HepG2 (cell line): ENCODE data around the gene MCC. TPM values are rescaled to one million over a fixed set of nuclear protein-coding genes. Genes with fewer than 3 reads are reported as not detected.

Experiments used
- AHDC1 ChIP-seq: sonication (generic); formaldehyde crosslinking; IDR thresholded peaks from 2 replicates; pipeline ENCODE4 v1.5.1; 2020; ENCODE audit warnings: mild to moderate bottlenecking, missing genetic modification reagents, borderline replicate concordance
- CEBPG ChIP-seq: IDR thresholded peaks from 2 replicates; pipeline ENCODE4 v1.6.1; 2016
- DR1 ChIP-seq: sonication (generic); formaldehyde crosslinking; IDR thresholded peaks from 2 replicates; pipeline ENCODE4 v1.8.0; 2021; ENCODE audit warnings: mild to moderate bottlenecking, missing genetic modification reagents, inconsistent platforms
- ELF4 ChIP-seq: sonication (generic); formaldehyde crosslinking; IDR thresholded peaks from 2 replicates; pipeline ENCODE4 v1.5.0; 2020; ENCODE audit warnings: missing genetic modification reagents, mild to moderate bottlenecking, moderate library complexity, borderline replicate concordance
- SNAPC2 ChIP-seq: sonication (generic); formaldehyde crosslinking; IDR thresholded peaks from 2 replicates; pipeline ENCODE4 v1.8.1; 2022; ENCODE audit warnings: mild to moderate bottlenecking, missing genetic modification reagents
- TRAFD1 ChIP-seq: sonication (generic); formaldehyde crosslinking; IDR thresholded peaks from 2 replicates; pipeline ENCODE4 v1.5.1; 2020; ENCODE audit warnings: missing genetic modification reagents, mild to moderate bottlenecking, borderline replicate concordance
- ZNF609 ChIP-seq: sonication (generic); formaldehyde crosslinking; IDR thresholded peaks from 2 replicates; pipeline ENCODE4 v1.4.0; 2020; ENCODE audit warnings: mild to moderate bottlenecking, missing genetic modification reagents, borderline replicate concordance
- polyA plus RNA-seq, 8 experiments: library from polyadenylated mRNA; depleted of rRNA in 3 of 8; stranded (reverse) in 7 of 8; unstranded in 1 of 8; fragments of >200 nt; fragmentation: Illumina TruSeq in 4 of 8; extraction: Trizol in 4 of 8; gene quantifications; 2 replicates each; pipeline versions ENCODE4 v1.2.1 to v1.2.3, GENCODE V29; 2011 to 2016; ENCODE audit warnings: low read depth in 4 of 8, missing spikeins in 1 of 8, mixed read lengths in 1 of 8; ENCODE audit not compliant: insufficient read depth in 1 of 8
- total RNA-seq, 5 experiments: library from RNA; depleted of rRNA; stranded (reverse); fragments of >200 nt; fragmentation: Illumina TruSeq; extraction: Trizol; gene quantifications; 2 replicates each; pipeline ENCODE4 v1.2.3, GENCODE V29; 2016; ENCODE audit warnings: low read depth in 1 of 5

The MCC gene
- total and polyA plus RNA-seq, 2 of the 13 experiments (the other 11 are each of a cell fraction or from before 2014, with no cell fraction given) = 0.55 to 2.4 TPM

GRCh38 chr5:113513384-113514288 lies 25.4 kb upstream of the MCC start, which contains the start of gene YTHDC2 (continued):
- TF ChIP-seq TRAFD1 (no peak), DR1 (CRISPR knock-in tag) (peak; percentile 40; the same call in 1 of the 2 replicates), SNAPC2 (no peak), CEBPG (CRISPR knock-in tag) (peak; percentile 32), ZNF609 (CRISPR knock-in tag) (peak; percentile 60; the same call in 1 of the 2 replicates), AHDC1 (CRISPR knock-in tag) (no peak), ELF4 (no peak)
